GM20431 (cell line): ENCODE measurements around the gene SYNDIG1.

ENCODE experiments used
- in situ Hi-C: fragments of 300-500 bp; cut with MseI, MboI; formaldehyde crosslinking; loops from one replicate; pipeline ENCODE4 v1.15.0; 2020; ENCODE audit warnings: low sequenced_read_pairs; ENCODE audit not compliant: unreplicated experiment

SYNDIG1 gene

DNA sequence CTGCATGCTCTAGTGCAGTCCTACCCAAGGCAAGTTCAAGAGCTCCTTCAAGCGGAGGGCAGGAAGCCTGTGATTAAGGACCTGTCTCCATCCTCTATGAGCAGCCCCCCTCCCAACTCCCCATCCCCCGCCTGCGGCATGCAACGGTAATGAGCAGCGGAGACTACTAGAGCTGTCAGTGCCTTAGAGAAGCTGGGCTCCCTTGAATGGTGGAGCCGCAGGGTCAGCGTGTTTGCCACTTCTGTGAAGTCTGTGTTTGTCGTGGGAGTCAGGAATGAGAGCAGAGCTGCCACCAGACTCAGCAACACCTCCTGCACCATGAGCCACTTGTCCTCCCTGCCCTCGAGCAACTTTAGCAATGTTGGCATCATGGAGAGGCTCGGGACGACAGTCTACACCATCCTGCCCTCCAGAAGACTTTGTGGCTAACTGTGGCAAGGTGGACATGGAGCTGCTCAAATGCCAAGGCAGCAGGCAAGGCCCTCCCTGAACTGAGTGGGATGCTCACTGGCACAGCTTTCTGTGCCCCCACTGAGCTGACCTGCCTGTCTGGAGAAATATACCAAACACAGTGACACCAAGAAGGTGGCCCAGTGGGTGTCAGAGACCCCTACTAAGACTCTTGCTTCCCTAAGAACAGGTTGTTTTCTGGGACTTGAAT, 23.8 kb upstream of the SYNDIG1 start:
- in situ Hi-C loops = no loop called here

DNA sequence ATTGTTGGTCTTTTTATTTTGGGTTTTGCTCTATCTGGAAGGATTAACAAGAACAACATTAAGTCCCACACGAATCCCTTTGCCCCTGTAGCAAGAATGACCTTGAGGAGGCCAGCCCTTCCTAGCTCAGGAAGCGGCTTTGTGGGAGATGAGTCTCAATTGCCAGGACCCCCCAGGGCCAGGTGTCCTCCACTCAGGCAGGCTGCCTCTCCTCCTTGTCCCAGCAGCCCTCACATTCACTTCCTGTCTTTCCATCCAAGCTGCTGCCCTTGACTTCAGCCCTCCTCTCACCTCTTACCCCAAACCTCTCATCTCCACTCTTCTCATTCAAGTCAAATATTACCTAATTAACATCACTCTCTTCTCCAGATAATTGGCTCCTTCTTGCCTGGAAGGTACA, 22.6 kb upstream of the SYNDIG1 start:
- in situ Hi-C loops = no loop called here

DNA sequence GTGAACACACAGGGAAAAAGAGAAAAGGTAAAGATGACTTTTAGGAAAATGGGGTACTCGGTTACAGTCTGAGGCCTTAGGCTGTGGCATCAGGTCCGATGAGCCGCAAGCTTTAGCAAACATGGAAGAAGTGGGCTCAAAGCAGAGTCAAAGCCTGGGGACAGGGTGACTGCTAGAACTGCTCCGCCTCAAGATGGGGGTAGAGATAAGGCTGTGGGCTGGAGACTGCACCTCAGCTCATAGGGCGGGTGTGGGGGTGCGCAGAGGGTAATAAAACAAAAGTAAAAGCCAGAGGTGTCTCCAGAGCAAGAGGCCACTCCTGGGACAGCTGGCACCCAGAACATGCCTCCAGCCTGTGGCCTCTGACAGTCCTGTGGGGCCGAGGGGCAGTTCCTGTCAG, 21.3 kb upstream of the SYNDIG1 start:
- in situ Hi-C loops = no loop called here

DNA sequence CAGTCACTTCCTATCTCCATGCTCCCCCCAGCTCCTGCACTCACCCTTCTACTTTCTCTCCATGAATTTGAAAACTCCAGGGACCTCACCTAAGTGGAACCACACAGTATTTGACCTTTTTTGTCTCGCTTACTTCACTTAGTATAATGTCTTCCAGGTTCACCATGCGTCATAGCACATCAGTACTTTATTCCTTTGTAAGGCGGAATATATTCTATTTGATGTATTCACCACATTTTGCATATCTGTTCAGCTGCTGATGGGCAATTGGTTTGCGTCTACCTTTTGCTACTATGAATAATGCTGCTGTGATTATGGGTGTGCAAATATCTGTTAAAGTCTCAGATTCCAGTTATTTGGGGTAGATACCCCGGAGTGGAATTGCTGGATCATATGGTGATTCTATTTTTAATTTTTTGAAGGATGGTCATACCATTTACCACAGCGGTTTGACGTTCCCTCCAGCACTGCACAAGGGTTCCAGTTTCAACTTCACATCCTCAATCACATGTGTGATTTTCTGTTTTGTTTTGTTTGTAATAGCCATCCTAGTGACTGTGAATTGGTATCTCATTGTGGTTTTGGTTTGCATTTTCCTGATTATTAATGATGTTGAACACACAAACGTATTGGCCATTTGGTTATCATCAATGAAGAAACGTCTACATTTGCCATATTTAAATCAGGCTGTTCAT, 20.3 kb upstream of the SYNDIG1 start:
- in situ Hi-C loops = no loop called here

DNA sequence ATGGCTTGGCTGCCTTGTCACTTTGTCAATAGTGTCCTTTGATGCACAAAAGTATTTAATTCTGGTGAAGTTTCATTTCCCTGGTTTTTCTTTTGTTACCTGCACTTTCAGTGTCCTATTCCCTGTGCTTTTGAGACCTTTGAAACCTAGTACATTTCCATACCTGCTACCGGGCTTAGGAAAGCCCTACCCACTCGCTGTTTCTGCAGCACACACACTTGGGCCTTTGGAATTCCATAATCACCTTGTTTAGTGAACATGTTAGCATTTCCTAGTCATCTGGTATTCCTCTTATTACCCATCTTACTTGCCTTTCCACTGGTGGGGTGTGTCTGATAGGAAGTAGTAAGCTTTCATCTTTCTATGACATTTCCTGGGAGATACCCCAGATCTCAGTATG, 19.3 kb upstream of the SYNDIG1 start:
- in situ Hi-C loops = no loop called here

DNA sequence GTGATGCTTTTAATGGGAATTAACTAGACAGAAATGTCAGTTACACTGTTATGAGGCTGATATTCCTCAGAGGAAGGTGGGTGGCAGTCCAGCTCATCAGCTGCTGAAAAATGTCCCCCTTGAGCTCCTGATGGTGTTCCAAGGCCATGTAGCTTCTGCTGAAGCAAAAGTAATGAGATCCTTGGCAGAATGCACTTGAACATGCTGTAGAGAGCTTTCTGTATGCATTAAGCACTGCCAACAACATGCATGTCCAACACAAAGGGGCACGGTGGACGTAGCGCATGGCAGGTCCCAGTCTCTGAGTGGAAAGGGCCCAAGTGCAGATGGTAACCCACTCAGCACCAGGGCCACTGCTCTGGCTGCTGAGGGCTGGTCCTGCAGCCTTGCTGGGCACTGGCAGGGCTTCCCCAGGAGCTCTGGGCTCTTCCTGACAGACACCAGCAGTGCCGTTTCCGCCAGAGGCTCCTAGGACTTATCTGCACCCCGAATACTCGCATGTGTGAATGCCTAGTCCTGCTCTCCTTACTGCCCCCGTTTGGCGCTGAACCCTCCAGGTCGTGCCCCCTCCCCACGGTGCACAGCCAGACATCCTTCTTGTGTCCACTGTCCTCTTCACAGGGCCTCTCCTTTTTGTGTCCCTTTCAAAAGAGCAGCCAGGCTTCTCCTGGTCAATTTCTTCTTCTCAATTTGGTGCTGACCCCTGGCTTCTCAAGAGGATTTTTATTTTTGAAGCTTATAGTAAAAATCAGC, 18.6 kb upstream of the SYNDIG1 start:
- in situ Hi-C loops = no loop called here

DNA sequence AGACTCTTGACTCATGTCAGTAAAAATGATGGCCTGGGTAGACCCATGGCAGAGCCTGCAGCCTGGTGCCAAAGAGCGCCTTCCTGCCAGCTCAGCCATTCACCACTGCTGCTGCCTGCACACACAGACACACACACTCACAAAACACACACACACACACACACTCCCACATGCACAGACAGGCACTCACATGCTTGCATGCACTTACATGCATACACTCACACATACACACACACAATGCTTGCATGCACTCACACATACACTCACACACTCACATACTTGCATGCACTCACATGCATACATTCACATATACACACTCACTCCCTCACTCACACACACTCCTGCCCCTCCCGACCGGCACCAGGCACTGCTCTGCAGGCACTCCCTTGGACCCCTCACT, 18.0 kb upstream of the SYNDIG1 start:
- in situ Hi-C loops = no loop called here

DNA sequence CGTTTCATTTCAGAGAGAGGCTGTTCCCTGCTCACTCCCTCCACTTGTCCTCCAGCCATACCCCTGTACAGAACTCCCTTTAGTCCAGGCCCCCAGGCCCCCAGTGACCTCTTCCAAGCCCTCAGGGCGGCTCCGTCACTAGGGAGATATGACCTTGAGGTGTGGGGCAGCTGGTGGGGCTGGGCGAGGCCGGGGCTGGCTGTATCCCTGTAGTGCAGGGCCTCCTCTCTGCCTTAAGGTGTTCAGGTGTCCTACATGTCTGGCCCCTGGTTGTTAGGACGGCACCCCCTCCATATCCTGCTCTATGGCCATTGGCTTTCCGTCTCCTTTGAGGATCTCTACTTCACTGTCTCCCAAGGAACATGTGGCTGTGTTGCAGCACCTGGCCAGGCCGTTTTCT, 17.4 kb upstream of the SYNDIG1 start:
- in situ Hi-C loops = no loop called here

DNA sequence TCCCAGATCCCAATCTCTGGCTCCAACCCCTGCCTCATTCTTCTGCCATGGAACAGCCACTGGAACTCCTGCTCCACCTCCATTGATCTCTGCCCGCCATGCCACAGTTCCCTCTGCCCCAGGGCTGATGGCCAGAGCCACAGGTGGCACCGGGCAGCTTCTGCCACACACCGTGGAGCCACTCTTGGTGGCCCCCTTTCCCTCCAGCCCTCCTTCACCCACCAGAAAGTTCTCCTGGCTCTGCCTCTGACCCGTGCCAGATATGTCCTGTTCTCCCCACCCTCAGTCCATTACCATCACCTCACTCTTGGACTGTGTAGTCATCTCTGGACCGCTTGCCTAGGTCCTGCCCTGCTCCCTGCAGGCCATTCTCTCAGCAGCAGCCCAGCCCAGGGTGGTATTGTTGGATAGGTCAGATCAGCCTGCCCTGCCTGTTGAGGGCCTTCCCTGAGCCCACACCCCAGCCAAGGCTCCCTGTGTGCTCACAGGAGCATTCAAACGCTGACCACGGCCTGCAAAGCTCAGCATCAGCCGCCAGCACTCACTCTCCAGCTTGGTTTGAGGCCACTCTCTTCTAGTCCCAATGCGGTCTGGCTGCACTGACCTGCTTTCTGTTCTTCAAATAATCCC, 16.8 kb upstream of the SYNDIG1 start:
- in situ Hi-C loops = no loop called here

DNA sequence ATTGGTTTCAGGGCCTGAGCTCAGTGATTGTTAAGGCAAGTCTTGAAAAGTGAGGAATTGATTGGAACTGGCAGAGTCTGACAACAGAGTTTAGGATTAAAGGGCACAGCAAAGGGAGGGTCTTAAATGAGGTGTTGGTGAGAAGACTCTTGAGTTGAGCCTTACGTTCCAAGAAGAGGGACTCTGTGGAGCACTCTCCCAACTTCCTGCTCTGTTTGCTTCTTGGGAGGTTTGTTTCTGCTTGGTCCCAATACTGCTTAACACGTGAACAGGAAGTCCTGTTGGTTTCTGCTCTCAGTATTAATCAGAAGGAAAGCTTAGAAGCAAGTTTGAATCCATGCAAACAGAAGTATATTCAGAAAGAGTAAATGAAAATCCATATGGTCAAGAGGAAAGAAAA, 15.6 kb upstream of the SYNDIG1 start:
- in situ Hi-C loops = no loop called here

DNA sequence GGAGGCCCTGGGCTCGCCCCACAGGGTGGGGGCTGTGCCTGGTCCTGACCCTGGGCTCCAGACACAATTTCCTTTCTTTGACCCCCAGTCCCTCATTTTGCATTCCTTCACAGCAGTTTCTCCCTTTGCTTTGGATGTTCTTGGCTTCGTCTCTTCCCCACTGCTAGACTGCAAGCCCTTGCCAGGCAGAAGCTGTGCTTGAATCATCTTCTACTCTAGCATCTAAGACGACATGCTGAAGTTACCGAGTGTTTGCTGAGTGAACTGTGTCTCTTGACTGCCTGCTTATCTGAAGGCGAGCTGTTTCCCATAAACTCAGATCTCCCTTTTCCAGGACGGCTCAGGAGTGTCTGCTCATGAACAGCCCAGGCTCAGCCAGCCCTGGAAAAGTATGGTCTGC, 14.3 kb upstream of the SYNDIG1 start:
- in situ Hi-C loops = no loop called here

DNA sequence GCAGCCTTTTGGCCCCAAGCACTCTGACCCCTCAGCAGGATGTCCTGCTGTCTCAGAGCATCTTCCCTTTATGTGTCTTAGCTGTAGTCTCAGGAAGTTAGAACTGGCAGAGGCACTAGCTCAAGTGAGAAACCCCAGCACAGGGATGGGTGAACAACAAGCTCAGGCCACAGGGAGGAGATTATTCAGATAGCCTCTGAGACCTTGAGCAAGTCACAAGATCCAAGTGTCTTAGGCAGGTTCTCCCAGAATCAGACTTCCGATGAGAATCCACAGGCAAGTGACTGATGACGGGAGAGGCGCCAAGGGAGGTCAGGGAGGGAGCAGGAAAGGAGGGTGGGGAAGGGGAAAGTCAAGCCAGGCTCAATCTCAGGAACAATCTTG, 13.0 kb upstream of the SYNDIG1 start:
- in situ Hi-C loops = no loop called here

DNA sequence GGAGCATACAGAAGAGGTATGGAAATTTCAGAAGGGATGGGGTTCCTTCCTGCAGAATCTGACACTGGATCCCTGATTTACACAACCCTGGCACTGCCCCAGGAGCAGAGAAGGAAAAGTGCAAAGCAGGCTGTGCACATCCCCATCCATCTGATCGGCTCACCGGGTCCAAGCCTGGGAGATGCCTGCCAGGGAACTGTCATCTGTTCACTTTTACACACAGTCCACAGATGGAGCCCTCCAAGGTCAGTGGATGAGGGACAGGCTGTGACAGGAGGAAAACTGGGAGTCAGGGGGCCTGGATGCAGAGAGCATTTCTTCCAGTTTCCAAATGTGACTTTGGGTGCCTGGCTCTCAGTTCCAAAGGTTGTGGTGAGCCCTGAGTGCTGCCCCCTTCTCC, 11.0 kb upstream of the SYNDIG1 start:
- in situ Hi-C loops = no loop called here

DNA sequence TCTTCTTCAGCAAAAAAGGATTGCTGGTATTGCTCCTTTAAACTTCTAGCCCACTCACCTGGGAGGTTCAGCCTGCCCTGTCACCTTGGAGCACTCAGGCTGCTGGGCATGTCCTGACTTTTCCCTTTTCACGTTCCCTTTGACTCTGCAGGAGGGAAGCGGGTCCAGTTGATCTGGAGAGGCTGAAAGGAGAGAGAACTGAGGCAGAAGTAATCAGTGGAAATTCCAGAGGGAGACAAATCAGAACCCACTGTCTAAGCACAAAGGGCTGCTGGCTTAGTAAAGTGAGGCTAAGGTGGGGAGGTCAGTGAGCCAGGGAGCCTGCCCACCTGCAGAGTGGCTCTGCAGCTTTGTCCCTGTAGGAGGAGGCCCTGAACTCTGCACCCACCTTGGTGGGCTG, 9.7 kb upstream of the SYNDIG1 start:
- in situ Hi-C loops = no loop called here

DNA sequence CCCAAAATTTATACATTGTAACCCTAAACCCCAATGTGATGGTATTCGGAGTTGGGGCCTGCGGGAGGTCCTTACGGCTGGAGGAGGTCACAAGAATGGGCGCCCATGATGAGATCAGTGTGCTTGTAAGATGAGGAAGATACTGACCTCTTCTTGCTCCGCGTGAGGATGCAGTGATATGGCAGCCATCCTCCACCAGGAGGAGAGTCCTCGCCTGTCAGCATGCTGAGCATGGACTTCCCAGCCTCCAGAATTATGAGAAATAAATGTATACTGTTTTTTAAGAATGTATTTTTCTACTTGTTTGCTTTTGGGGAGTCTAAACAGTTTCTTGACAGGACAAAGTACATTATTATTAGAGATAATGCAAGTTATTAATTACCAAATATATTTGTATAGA, 8.7 kb upstream of the SYNDIG1 start:
- in situ Hi-C loops = no loop called here

DNA sequence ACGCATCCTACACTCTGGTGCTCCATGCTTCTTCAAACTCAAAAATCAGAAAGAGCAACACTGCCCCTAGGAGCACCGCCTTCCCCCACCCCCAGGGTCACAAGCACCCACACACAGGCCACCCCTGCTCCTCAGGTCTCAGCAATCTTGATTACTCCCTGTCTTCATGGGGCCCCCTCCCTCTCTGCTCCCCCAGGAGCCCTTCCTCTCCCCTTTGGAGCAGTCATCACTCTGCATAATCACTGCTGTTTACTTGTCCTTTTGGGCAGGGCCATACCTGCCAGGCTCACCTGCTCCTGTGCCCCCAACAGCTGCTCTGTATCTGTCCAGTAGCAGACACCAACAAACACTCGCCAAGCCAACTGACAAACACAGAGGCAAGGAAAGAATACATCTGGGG, 7.6 kb upstream of the SYNDIG1 start:
- in situ Hi-C loops = no loop called here

DNA sequence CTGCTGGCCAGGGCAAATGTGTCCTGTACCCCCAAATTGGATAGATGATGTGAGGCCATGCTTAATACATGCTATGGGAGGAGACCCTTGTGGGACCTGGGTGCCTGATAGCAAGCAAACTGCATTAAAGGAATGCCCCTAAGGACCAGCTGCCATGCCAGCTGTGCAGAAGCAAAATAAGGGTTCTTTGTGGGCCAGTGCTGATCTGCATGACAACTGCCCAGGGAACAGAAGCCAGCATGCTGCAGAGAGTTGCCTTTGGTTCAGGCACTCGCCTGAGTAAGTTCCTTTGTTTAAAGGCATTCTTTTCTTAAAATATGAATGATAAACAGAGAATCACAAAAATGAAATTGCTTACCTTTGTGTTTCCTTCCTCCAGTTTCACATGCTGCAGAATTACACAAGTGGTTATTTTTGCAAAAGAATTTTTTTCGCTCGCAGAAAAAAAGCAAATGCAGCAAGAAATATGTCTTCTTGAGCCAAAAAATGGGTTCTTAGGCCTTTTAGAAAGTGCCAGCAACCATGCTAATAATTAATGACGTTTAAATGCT, 6.9 kb upstream of the SYNDIG1 start:
- in situ Hi-C loops = no loop called here

DNA sequence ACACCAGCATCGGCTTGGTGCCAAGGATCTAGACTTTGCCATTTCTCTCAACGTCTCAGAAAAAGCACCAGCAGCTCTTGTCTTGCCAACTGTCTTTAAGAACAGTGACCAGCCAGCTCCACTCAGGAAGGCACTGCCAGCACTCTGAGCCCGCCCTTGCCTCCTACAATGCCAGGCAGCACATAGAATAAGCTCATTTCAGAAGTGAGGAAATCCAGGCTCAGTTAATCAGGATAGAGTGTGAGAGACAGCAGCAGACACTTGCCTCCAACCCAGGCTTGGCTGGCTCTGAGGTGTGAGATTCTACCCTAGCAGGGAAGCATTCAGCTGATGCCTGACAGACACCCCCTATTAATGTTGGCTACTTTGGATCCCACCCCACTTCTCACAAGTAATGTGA, 4.3 kb upstream of the SYNDIG1 start:
- in situ Hi-C loops = no loop called here

DNA sequence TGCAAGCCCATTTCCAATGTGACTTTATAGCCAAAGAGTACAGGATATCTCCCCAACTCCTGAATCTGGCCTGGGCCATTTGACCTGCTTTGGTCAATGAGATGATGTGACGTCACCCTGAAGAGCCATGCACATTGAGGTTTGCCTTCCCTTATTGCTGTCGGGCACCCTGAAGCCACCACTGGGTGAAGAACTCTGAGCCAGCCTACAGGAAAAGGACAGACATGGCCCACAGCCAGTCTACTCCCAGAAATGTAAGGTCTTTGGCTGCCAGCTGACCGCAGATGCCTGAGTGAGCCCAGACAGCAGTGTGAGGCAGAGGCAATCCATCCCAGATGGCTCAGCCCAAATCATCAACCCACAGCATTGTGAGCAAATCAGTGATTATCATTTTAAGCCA, 3.7 kb upstream of the SYNDIG1 start:
- in situ Hi-C loops = no loop called here

DNA sequence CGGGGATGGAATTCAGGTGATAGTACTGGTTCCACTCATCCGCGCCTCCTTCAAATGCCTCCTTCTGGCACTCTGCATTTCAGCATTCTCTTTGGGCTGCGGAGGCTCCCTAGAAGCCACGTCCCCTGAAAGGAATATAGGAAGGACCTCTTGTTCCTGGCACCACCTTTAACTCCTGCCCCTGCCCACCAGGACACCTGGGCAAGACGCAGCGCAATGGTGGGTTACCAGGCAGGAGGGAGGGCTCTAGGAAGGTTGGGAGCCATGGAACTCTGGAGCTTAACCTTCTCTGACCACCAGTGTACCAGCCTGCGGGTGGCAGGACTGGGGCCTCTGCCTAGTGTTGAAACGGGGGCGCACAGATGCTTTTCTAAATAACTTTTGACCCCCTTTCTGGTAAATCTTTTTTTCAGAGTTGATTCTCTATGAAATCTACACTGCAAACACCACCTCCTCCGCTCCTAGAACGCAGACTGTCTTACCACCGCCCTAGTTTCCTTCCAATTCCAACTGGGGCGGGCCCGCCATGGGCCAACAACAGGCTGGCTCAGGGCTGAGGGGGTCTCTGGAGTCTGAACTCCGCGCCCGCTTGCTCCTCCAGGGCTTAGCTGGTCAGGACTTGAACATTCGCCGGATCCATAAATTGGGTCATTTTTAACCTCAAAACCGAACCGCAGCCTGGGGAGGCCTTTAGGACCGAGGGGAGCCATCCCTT, 871 bp upstream of the SYNDIG1 start:
- in situ Hi-C loops = no loop called here
